Measurements from ENCODE around the gene TAF10.

- TF ChIP-seq CTCF (conservative IDR thresholded peaks at IDR 0.05) (no peak), EZH2 (IDR thresholded peaks at IDR 0.05; ENCODE audit: low read depth) (no peak)
Measured at GRCh38 chr11:6619004-6619745, 7.2 kb upstream of the TAF10 start, which contains the start of gene TPP1.

All from PC-9 (cell line).